ENCODE results near the gene TIAM1.

The TIAM1 gene

DNA sequence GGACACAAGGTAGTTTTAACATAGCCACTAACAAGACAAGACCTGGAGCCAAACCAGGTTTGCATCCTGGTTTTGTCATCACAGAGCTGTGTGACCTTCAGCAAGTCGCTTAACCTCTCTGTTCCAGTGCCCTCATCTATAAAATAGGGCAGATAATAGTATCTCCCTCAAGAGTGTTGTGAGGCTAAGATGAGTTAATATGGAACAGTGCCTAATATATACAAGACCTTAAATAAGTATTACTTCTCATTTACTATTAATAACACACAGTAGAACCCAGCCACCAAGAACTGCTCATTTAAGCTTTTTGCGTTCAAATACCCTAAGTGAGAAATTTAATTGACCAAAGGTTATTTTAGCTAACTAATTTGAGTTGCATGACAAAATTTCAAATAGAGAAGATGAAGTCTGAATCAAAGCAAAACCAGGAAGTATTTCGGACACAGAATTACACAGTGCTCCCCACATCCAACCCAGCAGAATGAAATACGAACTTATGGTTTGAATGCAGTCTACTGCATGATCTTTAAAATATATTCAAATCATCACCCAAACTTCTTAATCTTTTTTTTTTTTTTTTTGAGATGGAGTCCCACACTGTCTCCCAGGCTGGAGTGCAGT lies 181.9 kb downstream of the TIAM1 start:
- no peak for FAIRE-seq

DNA sequence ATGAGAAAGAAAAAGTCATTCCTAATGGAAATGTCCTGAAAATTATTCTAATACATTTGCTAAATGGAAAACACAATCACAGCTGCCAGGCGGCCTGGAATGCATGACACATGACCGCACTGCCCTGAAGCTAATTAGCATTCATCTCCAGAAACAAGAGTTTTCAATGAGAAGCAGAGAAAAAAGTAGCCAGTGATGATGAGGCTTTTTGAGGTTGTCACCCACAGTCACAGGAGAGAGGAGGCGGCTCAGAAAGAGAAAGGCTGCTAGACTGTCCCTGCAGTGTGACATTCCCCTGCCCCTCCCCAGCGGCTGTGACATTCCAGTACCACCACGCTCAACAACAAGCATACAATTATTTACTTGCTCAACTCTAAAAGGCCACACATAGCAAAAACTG lies 182.9 kb downstream of the TIAM1 start:
- no peak for FAIRE-seq

DNA sequence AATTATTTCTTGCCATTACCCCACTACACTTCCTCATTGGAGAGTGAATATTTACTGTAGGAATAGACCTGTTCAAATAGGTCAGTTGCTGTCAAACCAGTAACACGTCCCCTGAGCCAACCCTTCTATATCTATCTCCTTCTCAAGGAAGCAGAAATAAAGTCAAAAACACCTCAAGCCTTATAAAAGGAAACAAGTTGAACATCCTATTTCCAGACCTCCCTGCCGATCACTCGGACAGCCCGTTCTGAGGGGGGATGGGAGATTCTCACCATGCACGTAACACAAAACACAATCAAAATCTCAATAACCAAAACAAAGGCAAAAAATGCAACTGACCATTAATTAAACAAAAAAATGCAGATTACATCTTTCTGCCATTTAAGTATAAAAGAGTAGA lies 184.3 kb downstream of the TIAM1 start:
- FAIRE-seq = no peak

DNA sequence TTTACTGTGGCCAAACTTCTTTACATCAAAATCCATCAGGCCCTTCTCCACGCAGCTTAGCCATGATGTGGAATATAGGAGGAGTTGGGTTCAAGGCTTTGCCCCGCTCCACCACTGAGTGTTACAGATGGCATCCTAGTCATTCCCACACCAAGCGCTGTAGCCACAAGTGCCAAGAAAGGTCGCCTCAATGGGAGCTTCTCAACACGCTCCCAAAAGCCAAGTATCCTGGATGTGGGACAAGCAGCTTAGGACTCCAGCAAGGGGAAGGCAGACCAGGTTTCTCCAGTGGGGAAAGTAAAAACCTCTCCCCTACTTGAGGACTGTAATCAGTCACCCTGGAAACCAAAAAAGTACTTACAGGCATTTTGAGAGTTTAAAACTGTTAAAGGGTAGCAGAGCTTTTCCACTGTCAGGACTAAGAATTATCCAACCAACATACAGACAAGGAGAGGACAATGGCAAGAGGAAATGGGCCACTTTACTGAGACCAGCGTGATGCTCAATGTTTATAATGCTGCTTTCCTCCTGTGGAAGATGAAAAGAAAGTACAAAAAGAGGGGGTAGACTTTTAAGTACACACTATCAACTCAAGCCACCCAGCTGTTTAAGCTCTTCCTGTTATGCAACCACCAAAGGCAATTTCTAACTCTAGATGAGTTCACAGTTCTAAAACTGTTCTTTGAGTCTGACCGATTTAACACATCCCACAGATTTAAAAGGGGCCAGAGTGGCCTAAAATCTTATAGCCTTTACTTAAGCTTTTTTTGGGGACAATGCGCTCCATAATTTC lies 185.1 kb downstream of the TIAM1 start:
- no peak for FAIRE-seq

DNA sequence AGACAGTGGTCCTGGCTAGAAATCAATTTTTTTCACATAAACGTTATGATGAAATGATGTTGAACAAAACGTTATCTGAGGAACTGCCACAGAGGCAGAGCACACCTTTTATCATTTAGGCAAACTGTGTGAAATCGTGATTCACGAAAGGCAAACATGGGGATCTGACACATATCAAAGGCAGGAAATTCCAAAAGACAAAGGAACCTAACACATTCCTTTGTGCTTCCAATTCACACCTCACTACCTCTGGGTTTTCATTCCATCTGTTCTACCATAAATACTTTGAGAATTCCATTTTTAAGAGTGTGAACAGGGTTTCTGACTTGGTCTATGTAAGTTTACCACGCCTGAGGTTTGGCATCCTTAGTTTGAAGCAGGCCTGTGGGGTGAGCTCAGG lies 186.3 kb downstream of the TIAM1 start:
- no peak for FAIRE-seq

DNA sequence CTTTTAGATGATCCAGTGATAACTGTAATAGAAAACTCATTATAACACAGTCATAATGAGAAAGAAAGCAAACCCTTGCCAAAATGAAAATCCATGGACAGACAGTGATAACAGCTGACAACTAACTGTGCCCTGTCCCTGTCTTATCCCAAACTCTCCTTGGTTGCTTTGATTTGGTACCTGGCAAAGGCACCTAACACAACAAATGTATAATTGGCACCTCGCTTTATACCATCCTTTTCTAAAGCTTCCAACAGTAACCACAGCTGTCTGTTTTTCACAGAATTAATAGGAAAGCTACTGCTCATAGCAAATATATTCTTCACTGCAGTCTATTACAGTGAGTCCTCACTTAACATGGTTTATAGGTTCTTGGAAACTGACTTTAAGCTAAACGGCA lies 187.4 kb downstream of the TIAM1 start:
- FAIRE-seq = no peak

DNA sequence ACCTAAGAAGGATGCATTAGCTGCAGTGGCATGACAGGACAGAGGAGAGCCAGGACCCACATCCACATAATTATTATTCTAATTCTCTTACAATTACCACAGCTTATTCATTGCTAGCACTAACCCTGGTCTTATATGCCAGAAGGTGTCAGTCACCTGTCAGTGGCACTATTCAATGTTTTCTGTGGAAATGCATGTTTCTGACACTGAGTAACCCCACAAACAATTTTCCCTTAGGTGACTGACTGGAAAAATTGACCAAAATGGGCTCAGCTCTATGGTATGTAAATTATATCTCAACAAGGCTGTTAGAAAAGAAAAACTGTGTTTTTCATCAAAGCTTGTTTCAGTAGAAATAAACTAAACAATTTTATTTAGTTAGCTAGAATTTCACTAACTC lies 187.9 kb downstream of the TIAM1 start:
- no peak for FAIRE-seq

DNA sequence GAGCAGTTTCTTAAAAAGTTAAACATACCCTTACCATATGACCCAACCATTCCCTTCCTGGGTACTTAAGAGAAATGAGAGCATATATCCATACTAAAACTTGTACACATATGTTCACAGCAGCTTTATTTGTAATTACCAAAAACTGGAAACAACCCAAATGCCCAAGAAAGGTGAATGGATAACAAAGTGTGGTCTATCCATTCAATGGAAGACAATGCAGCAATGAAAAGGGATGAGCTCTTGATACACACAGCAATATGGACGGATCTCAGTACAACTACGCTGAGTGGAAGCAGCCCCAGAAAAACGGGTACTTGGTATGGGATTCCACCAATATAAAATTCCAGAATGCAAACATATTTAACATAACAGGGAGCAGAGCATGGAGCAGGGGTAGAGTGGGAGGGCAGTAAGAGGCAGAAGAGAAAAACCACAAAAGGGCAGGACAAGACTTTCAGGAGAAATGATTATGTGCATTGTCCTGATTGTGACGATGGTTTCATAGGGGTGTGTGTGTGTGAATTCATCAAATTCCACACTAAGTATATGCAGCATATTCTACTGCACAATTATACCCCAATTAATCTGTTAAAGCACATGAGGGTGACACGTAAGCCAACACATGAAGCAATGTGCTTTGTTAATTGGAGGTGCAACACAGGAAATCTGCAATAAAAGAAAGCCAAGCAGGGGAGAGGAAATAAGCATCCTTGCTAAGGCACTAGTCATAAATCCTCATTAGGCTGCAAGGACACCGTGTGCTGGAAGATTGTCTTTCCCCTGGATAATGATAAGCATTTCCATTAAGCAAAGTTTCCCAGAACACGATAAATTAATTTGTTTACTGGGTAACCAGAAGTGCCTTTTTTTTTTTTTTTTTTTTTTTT lies 192.7 kb downstream of the TIAM1 start:
- no peak for FAIRE-seq

DNA sequence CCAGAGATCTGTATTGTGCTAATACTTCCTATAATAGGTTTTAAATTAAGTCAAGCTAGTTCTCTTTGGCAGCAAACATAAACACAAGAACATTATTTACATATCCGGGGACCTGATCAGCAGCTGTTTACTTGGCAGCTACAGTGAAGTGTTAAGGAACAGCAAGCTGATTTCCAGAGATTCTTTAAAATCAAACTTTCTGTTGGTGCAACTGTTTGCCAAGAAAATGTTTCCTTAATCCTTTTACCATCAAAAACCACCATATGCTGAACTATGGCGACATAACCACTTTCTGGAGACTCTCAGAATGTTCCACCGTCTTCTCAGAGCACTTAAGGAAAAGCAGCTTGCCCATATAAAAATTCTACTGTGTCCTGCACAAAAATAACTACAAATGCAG lies 198.8 kb downstream of the TIAM1 start:
- FAIRE-seq = no peak

DNA sequence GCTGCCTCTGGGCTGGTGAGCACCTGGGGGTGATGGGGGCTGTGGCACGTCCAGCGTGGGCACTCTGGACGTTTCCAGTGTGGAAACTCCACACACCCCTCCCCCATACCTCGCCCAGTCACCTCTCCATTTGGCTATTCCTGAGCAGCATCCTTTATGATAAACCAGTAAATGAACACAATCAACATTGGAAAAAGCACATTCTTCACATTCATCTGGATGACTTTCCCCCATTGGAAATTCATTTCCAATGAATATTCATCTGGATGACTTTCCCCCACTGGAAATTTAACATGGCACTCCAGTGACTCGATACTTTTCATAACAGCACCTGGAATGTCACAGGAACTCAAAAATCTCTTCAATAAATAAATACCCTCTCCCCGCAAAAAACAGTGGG lies 201.0 kb downstream of the TIAM1 start:
- no peak for FAIRE-seq

DNA sequence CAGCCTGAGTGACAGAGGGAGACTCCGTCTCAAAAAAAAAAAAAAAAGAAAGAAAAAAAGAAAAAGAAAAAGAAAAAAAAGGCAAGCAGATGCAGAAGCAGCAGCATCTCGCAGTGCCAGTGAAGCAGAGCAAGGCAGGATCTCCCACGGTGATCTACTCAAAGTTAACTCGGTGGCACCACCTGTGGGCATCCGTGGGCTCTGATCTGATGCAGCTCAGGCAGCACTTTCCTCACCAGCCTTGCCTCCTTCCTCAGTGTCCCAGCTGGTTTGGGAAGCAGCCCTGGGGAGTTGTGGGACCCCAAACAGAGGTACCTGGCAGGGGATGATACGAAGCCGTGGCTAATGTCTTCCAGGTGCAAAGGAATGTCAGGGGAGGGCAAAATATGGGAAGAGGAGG lies 201.5 kb downstream of the TIAM1 start:
- no peak for FAIRE-seq

DNA sequence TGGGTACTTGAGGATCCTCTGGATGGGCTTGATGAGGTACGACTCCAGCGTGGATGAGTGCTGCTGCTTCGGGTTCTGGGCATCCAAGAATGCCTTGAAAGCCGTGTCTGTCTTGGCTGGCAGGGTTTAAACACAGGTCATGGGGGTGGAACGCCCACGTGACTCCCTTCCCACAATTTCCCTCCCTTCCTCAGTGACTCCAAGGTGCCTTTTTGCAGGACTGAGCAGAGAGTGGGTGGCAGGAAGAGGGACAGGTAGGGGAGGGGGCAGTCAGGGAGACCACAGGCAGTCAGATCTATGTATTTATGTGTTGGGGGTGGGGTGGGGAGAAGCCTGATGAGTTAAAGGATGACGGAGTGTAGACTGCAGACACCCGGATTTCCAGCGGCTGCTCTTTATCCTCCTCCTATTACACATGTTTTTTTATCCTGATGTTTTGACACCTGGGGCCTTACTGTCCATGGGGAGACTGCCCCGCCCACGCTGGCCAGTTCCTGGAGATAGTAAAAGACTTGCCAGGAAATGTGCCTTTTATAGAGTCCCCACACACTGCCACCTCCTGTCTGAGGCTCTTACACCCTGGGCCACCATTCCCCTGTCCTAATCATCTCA lies 202.6 kb downstream of the TIAM1 start:
- no peak for FAIRE-seq

DNA sequence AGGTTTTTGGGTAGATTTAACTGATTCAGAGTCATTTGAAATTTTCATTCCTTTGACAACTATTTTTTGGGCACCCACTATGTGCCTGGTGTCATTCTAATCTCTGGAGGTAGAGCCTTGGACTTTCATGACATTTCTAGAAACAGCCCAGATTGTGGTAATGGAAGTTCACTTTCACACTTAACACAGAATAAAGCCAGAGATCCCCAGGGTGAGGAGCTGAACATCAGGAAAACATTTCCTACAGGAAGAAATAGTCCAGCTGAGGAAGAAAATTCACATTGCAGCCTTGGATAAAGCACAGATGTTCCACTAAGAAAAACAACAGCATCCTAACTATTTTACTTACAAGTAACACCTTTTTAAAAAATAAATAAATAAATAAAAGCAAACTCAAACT lies 203.4 kb downstream of the TIAM1 start:
- FAIRE-seq = no peak

DNA sequence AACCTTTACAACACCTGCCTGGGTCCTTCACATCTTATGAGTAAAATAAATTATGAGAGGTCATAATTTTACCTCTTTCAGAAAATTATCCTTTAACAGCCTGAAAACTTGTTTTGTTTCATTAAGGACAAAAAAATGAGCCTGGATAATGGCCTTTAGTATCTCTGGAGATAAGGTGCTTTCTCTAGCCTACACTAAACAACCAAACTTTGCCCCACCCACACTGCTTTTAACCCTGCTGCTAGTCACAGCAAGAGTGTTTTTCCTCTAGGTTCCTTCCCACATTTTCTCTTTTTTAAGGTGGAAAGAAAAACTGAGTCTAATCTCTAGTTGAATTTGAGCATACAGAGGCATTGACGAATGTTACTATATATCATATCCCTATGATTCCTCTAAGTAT lies 204.0 kb downstream of the TIAM1 start:
- no peak for FAIRE-seq

DNA sequence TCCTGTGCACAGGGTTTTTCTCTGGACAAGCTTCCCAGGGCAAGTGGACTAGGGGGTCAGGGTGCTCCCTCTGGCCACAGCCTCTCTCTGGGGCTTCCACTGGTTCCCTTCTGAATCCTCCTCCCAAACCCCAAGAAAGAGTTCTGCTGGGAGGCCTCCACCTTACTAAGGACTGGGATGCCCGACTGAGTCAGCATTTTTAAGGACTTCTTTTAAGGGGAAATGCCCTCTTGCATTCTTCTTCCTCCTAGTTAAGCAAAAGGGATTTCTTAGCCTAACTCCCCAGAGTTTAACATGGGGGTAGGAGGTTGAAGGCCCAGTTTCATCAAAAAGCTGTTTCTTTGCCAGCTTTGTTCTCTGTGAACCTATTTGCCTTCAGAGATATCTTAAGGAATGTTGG lies 206.1 kb downstream of the TIAM1 start:
- FAIRE-seq = no peak

DNA sequence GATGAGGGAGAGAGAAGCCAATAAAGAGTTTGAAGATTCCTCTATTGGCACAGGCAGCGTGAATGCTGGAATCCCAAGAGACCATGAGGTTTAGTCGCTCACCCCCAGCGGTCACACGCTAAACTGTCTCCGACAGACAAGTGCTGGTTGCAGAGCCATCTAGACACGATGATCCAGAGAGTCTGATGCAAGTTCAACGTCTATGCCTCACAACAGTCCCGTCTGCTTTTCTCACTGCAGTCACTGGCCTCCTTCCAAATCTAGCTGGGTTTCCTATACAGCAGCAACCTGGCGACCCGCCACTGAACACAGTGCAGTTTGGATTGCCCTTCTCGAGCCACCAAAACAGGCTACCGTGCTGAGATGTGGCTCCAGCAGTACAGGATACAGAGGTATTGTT lies 207.2 kb downstream of the TIAM1 start:
- FAIRE-seq = no peak

DNA sequence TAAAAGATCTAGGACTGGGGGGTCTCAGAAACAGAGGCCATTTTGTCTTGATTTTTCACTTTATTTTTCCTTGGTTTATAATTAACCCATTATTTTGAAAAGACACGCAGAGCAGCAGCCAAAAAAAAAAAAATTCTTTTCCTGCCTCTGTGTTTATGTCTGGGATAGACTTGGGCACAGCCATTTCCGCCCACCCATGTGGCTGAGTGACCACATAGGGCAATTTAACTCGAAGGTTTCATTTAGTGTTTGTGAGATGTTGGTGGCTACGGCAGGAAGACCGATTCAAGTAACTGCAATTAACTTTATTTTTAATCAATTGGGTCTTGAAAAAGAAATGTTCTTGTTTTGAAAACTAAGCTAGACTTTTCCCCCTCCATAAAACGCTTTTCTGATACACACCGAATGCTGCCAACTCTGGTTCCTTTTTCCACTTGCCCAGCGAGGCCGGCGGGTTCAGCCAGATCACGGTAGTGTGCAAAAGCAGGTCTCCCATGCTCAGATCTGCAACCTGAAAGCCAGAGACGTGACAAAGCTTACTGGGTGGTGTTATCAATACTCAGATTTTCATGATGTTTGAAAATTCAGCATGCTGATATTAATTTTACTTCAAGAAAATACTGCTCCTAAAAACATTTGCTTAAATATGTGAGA lies 208.4 kb downstream of the TIAM1 start:
- no peak for FAIRE-seq

DNA sequence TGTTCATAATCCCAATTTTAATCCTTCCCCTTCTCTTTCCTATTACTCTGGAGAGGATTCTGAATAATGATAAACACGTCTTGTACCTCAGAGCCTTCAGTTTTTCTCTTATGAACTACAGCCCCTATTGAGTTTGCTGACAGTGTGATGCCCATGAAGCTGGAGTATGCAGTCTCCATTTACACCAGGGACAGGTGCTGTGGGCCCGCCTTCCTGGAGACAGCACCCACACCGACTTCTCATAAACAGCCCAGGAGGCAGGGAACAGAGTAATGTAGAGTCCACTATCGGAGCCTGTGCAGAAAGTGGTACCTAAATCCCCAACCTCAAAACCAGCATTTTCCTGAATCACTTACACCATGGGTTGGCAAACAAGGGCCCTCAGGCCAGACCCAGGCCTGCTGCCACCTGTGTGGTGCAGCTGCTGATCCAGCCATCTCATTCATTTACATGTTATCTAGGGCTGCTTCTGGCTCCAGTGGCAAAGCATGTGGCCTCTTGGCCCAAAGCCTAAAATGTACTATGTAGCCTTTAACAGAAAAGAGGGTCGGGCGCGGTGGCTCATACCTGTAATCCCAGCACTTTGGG lies 210.7 kb downstream of the TIAM1 start:
- FAIRE-seq = no peak

DNA sequence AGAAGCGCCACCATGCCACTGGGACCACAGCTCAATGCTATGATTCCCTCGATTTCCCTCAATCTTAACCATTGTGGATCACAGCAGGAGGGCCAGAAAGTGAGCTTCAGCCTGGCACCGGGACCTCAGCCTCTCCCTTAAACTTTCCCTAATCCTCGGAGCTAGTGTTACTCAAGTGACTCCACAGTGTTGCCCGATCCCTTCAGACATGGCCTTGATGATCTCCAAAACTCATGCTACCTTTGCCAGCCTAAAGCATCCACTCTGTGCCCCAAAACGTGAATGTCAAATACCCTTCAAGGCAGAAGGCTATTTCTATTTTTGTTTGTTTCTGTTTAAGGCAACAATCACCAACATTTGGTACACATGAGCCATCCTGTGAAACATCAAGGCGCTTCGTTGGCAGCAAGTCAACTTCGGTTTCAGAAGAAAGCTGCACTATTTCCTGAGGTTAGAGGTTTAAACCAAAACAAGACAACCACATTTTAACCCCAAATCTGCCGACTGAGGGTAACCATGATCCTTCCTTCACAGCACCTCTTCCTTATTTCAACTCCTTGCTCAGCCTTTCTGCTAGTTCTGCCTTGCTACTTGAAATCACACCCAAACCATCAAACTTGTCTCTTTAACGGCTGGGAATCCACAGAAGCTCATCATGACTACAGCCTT lies 211.4 kb downstream of the TIAM1 start:
- no peak for FAIRE-seq

DNA sequence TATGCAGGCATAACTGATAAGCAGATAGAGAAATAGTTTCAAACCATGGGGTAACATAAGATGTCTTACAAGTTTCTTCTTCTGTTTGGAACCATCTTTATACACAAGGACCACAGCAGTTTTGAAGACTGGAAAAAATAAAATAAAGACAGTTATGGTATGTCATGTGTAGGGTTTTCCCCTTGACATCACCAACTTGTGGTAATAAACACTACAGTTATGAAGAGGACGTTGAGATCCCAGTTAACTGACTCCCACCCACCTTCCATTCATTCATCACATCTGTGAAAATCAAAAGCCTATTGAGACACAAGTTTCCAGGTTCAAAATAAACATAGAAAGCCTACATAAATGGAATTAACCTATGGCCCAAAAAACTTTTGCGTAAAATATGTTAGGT lies 213.2 kb downstream of the TIAM1 start:
- FAIRE-seq = no peak

DNA sequence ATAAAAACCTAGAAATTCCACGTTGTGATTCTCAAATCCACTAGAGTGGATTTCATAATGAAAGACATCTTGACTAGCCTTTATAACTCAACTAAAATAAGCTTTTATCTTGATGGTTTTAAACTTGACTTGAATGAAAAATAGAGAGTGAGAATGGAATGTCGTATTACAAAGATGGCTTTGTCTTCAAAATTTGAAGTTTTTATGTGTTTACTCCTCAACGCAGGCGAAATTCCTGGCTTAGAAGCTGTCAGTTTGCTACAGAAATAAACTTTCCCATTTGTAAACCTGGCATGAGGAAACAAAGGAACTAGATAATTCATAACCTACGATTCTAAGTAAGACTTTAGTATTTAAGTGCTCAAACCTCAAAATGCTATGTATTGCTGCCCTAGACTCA lies 215.8 kb downstream of the TIAM1 start:
- no peak for FAIRE-seq

DNA sequence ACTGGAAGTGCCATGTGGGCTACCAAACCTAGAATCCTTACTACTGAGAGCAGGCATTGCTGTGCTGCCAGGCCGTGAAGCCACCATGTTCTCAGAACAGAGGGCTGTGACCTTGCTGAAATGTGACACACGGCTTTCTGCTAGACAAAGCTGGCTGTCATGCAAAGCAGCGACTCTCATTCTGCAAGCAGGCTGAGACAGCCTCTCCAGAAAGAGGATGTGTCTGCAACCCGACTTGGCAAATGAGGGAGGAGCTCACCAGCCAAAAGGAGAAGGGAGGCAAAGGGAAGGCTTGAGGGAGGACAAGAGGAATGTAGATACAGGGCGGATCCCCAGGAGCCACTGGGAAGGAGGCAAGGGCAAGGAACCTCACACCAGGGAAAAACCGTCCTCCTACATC lies 220.1 kb downstream of the TIAM1 start:
- no peak for FAIRE-seq

Data from A204.1 (cell line).